K562 (cell line): ENCODE measurements around the gene BNC2. TPM values are rescaled to one million over a fixed set of nuclear protein-coding genes. Genes with fewer than 3 reads are reported as not detected.

Source experiments
- ATAC-seq: fragments of 200-7000 bp; cut with Tn5 transposase; 3 replicates; pipeline ENCODE4 v1.9.1; 2020; ENCODE audit warnings: moderate library complexity
- BruUV-seq: library from RNA; stranded (reverse); fragments of 400-500 nt; replicated peaks from 2 replicates; lab custom pipeline; 2021; lab: Mats Ljungman, UMichigan
- CTCF ChIA-PET: fragments of 300-600 bp; formaldehyde crosslinking; extraction: SDS; loops from one replicate; lab custom pipeline; 2021; ENCODE audit warnings: low intra/inter-chr PET ratio; lab: Yijun Ruan, JAX
- POLR2A ChIA-PET: fragments of 300-600, 350-650 bp; sonication (Branson Sonifier 250); formaldehyde crosslinking; extraction: SDS; loops from one replicate; lab custom pipeline; 2021; ENCODE audit warnings: antibody characterized with exemption, inconsistent platforms; lab: Yijun Ruan, JAX
- DNase-seq, 4 experiments: peaks; one replicate each; pipeline versions ENCODE4 v3.0.0 to v3.0.0-alpha.2; 2011 to 2018; ENCODE audit warnings: low spot score in 3 of 4, mixed read lengths in 3 of 4; ENCODE audit errors: extremely low read depth in 1 of 4
- FAIRE-seq: peaks from 2 replicates; lab custom pipeline; 2011; peaks lifted over from hg19 to GRCh38; lab: Jason Lieb, UNC
- H2AFZ ChIP-seq: 2 replicates; pipeline ENCODE4 v1.6.0; 2011; ENCODE audit warnings: low read depth, low read length, control low read depth, inconsistent platforms
- H3K27ac ChIP-seq: fragments of 200-600 bp; 3 replicates; pipeline ENCODE4 v1.8.0; 2011; ENCODE audit warnings: low read depth, mild to moderate bottlenecking, control low read depth, inconsistent platforms, low read length, moderate library complexity, mixed read lengths; ENCODE audit errors: extremely low read depth
- H3K27me3 ChIP-seq, 2 experiments: fragments of 300-600 bp in 1 of 2; 2 replicates in 1 of 2; 3 replicates in 1 of 2; pipeline versions ENCODE4 v1.6.0 to v1.8.0; 2011; ENCODE audit warnings: inconsistent platforms in 2 of 2, low read length in 2 of 2, mild to moderate bottlenecking in 1 of 2, mixed read lengths in 1 of 2, moderate library complexity in 1 of 2; ENCODE audit not compliant: control insufficient read depth in 2 of 2, insufficient read depth in 2 of 2
- H3K36me3 ChIP-seq: fragments of 300-600 bp; 3 replicates; pipeline ENCODE4 v1.8.0; 2011; ENCODE audit warnings: mild to moderate bottlenecking, low read length, inconsistent platforms; ENCODE audit not compliant: control insufficient read depth, insufficient read depth
- H3K4me1 ChIP-seq, 2 experiments: fragments of 200-600 bp in 1 of 2; replicated peaks in 1 of 2; 2 replicates in 1 of 2; 3 replicates in 1 of 2; pipeline versions ENCODE4 v1.5.1 to v1.8.0; 2011; ENCODE audit warnings: inconsistent platforms in 2 of 2, low read length in 2 of 2, mild to moderate bottlenecking in 1 of 2, mixed read lengths in 1 of 2, moderate library complexity in 1 of 2; ENCODE audit not compliant: control insufficient read depth in 2 of 2, insufficient read depth in 2 of 2
- H3K4me2 ChIP-seq: 2 replicates; pipeline ENCODE4 v1.6.1; 2011; ENCODE audit warnings: low read length, control low read depth, inconsistent platforms, mixed read lengths; ENCODE audit not compliant: insufficient read depth
- H3K4me3 ChIP-seq: fragments of 200-600 bp; sonication (generic), shearing (Covaris generic); 2 replicates; pipeline ENCODE4 v1.5.1; 2016; ENCODE audit warnings: control low read depth, inconsistent platforms
- H3K79me2 ChIP-seq: fragments of 200-600 bp; 3 replicates; pipeline ENCODE4 v1.8.0; 2011; ENCODE audit warnings: low read length, inconsistent platforms; ENCODE audit not compliant: control insufficient read depth, insufficient read depth
- H3K9ac ChIP-seq, 2 experiments: 2 replicates each; pipeline versions ENCODE4 v1.6.0 to v1.6.1; 2011; ENCODE audit warnings: low read depth in 2 of 2, low read length in 2 of 2, control low read depth in 1 of 2, inconsistent platforms in 1 of 2, mild to moderate bottlenecking in 1 of 2, mixed read lengths in 1 of 2; ENCODE audit not compliant: insufficient read depth in 1 of 2
- H3K9me1 ChIP-seq: one replicate; pipeline ENCODE4 v1.6.0; 2011; ENCODE audit warnings: inconsistent platforms, mild to moderate bottlenecking, low read length, moderate library complexity; ENCODE audit not compliant: control insufficient read depth, insufficient read depth
- H3K9me3 ChIP-seq: replicated peaks from 2 replicates; pipeline ENCODE4 v1.5.1; 2011; ENCODE audit warnings: low read depth, low read length, inconsistent platforms; ENCODE audit not compliant: control insufficient read depth, insufficient read depth
- H4K20me1 ChIP-seq: replicated peaks from 2 replicates; pipeline ENCODE4 v1.6.1; 2011; ENCODE audit warnings: low read length, inconsistent platforms, mixed read lengths; ENCODE audit not compliant: control insufficient read depth, insufficient read depth
- ATF4 ChIP-seq: fragments of 450-650 bp; formaldehyde crosslinking; IDR thresholded peaks from 2 replicates; pipeline ENCODE4 v1.4.0; 2022; ENCODE audit warnings: mild to moderate bottlenecking, moderate library complexity
- FIP1L1 ChIP-seq: fragments of 200-400 bp; formaldehyde crosslinking; IDR thresholded peaks from 2 replicates; pipeline ENCODE4 v1.6.1; 2018; ENCODE audit warnings: mild to moderate bottlenecking, low read depth, low read length; ENCODE audit not compliant: poor library complexity, severe bottlenecking
- FOS ChIP-seq: IDR thresholded peaks from 3 replicates; pipeline ENCODE4 v1.6.1; 2011; ENCODE audit not compliant: insufficient read length; ENCODE audit errors: extremely low read depth
- KDM2B ChIP-seq: fragments of 250-450 bp; sonication (Bioruptor Pico); IDR thresholded peaks from 2 replicates; pipeline ENCODE4 v1.8.0; 2021; ENCODE audit warnings: mild to moderate bottlenecking, moderate library complexity
- L3MBTL2 ChIP-seq: fragments of 450-650 bp; IDR thresholded peaks from 2 replicates; pipeline ENCODE4 v1.6.1; 2016; ENCODE audit warnings: mild to moderate bottlenecking, moderate library complexity
- MECOM ChIP-seq: fragments of 250-450 bp; sonication (Bioruptor Pico); IDR thresholded peaks from 2 replicates; pipeline ENCODE4 v1.8.0; 2022; ENCODE audit warnings: inconsistent platforms
- RHOXF2B ChIP-seq: fragments of 250-450 bp; sonication (Bioruptor Pico); conservative IDR thresholded peaks from 2 replicates; pipeline ENCODE4 v1.5.1; 2021
- RREB1 ChIP-seq: fragments of 250-450 bp; sonication (Bioruptor Pico); IDR thresholded peaks from 2 replicates; pipeline ENCODE4 v1.4.0; 2020
- SAFB2 ChIP-seq: fragments of 200-400 bp; formaldehyde crosslinking; IDR thresholded peaks from 2 replicates; pipeline ENCODE4 v1.6.1; 2018; ENCODE audit warnings: borderline replicate concordance, low read length, low read depth, moderate library complexity; ENCODE audit not compliant: severe bottlenecking
- SMARCB1 ChIP-seq: IDR thresholded peaks from 2 replicates; pipeline ENCODE4 v1.6.1; 2011; ENCODE audit warnings: improper control_type of control experiment, low read depth; ENCODE audit not compliant: insufficient read length
- ZNF274 ChIP-seq: IDR thresholded peaks from 2 replicates; pipeline ENCODE4 v1.6.1; 2011; ENCODE audit warnings: low read depth, mild to moderate bottlenecking, low read length, moderate library complexity, borderline replicate concordance
- ZNF449 ChIP-seq: fragments of 250-450 bp; sonication (Bioruptor Pico); IDR thresholded peaks from 2 replicates; pipeline ENCODE4 v1.8.0; 2022; ENCODE audit warnings: moderate library complexity, mild to moderate bottlenecking, inconsistent platforms
- ZNF764 ChIP-seq: fragments of 250-450 bp; sonication (Bioruptor Pico); IDR thresholded peaks from 2 replicates; pipeline ENCODE4 v1.4.0; 2020; ENCODE audit warnings: low read depth, mild to moderate bottlenecking, moderate library complexity
- WGBS: fragments of 100-300 bp; shearing (Covaris generic); methylation state at CpG from one replicate; pipeline ENCODE4 v1.1.6; 2016; ENCODE audit warnings: low coverage, mixed read lengths; ENCODE audit not compliant: insufficient coverage; ENCODE audit errors: missing lambda C conversion rate; 5-methylcytosine and 5-hydroxymethylcytosine counted together
- in situ Hi-C: fragments of 300-500 bp; cut with MboI; formaldehyde crosslinking; loops from 4 replicates; pipeline ENCODE4 v1.15.0; 2018; ENCODE audit warnings: inconsistent platforms, mixed read lengths
- intact Hi-C: fragments of 100-400 bp; cut with micrococcal nuclease; formaldehyde crosslinking; loops from 2 replicates; pipeline ENCODE4 v1.14.2; 2022
- polyA plus RNA-seq, 8 experiments: library from polyadenylated mRNA; depleted of rRNA in 4 of 8; stranded (reverse) in 5 of 8; unstranded in 3 of 8; fragments of >200 nt; fragmentation: Nextera tagmentation in 2 of 8; fragmentation: Illumina TruSeq in 1 of 8; extraction: Ambion mirVana in 2 of 8; extraction: Trizol in 1 of 8; gene quantifications; 2 replicates each; pipeline versions ENCODE4 v1.2.1 to v1.2.3, GENCODE V29; 2011 to 2014; ENCODE audit warnings: inconsistent platforms in 1 of 8, missing spikeins in 1 of 8
- total RNA-seq, 7 experiments: library from RNA; depleted of rRNA in 6 of 7; stranded (reverse); fragments of >200 nt in 6 of 7; fragmentation: Illumina TruSeq in 2 of 7; extraction: Trizol in 2 of 7; gene quantifications; 2 replicates each; pipeline versions ENCODE4 v1.2.1 to v1.2.3, GENCODE V29; 2011 to 2021; ENCODE audit warnings: low replicate concordance in 1 of 7

The BNC2 gene
- total and polyA plus RNA-seq, 9 of the 15 experiments (the other 6 are each of a cell fraction or from before 2014, with no cell fraction given): not detected

- TF ChIP-seq FIP1L1 (no peak), SMARCB1 (no peak), MECOM (CRISPR knock-in tag) (no peak)
These were observed 194.0 kb downstream of the BNC2 start (continued) for GRCh38 chr9:16676519-16676918.

- no TSS peak for BruUV-seq
- no peaks in the 10 kb centered on the region for H3K9me3 ChIP-seq
- POLR2A ChIA-PET: no interaction called here
- H3K79me2 ChIP-seq: no peaks in the 10 kb centered on the region
- H3K36me3 ChIP-seq: no peaks in the 10 kb centered on the region
- H3K27me3 ChIP-seq: no peaks in the 10 kb centered on the region
- no peak overlapping the region for H3K4me2 ChIP-seq
- no peaks in the 10 kb centered on the region for H3K9me1 ChIP-seq
- no peak overlapping the region for H3K4me3 ChIP-seq
- DNase-seq: no peak
- intact Hi-C loops: no loop called here
- CTCF ChIA-PET: no interaction called here
- 0% methylated on average over 5 of the region's 5 CpGs for WGBS
- no peaks in the 10 kb centered on the region for H4K20me1 ChIP-seq
- no peaks in the 10 kb centered on the region for H3K4me1 ChIP-seq
- no peak for ATAC-seq
- no peak for FAIRE-seq
- H2AFZ ChIP-seq: no peak overlapping the region
- in situ Hi-C loops: no loop called here
- no peak overlapping the region for H3K27ac ChIP-seq
- no peak overlapping the region for H3K9ac ChIP-seq
- TF ChIP-seq ATF4: no peak
- no peak for TF ChIP-seq ZNF274
- TF ChIP-seq ZNF764: no peak
- no peak for TF ChIP-seq ZNF449 (CRISPR knock-in tag)
- TF ChIP-seq KDM2B (CRISPR knock-in tag): no peak
- TF ChIP-seq SAFB2: no peak
- TF ChIP-seq L3MBTL2: no peak
- TF ChIP-seq RHOXF2B: no peak
- TF ChIP-seq RREB1: no peak
- TF ChIP-seq FOS: no peak
These were observed 195.3 kb downstream of the BNC2 start for GRCh38 chr9:16675131-16675530.
